C4-2B (cell line): Measurements from ENCODE around the gene KLC3.

Experiments
- H3K27ac ChIP-seq: fragments of 450-650 bp; 2 replicates; pipeline ENCODE4 v1.5.1; 2017
- ZFX ChIP-seq: fragments of 450-650 bp; IDR thresholded peaks from 2 replicates; pipeline ENCODE4 v1.6.1; 2017
- TF ChIP-seq, protein P1 (sequence below): fragments of 450-650 bp; conservative IDR thresholded peaks from 2 replicates; pipeline ENCODE4 v1.5.1; 2017; ENCODE audit warnings: mild to moderate bottlenecking

The KLC3 gene

DNA sequence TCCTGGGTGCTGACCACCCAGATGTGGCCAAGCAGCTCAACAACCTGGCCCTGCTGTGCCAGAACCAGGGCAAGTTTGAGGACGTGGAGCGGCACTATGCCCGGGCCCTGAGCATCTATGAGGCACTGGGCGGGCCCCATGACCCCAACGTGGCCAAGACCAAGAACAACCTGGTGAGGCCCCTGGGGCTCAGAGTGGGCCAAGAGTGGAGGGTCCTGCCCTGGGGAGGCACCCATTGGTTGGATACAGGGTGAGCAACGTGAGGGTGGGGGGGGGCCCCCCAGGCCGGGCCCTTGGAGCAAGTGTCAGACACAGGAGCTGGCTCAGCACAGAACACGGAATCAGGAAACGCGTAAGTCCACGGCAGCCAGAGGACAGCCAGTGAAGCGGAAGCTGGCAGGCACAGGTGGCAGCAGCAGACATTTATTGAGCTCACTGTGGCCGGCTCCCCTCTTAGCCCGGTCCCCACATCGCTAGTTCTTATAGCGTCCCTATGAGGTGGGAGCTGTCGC lies 8.9 kb downstream of the KLC3 start:
- TF ChIP-seq, protein P1, sequence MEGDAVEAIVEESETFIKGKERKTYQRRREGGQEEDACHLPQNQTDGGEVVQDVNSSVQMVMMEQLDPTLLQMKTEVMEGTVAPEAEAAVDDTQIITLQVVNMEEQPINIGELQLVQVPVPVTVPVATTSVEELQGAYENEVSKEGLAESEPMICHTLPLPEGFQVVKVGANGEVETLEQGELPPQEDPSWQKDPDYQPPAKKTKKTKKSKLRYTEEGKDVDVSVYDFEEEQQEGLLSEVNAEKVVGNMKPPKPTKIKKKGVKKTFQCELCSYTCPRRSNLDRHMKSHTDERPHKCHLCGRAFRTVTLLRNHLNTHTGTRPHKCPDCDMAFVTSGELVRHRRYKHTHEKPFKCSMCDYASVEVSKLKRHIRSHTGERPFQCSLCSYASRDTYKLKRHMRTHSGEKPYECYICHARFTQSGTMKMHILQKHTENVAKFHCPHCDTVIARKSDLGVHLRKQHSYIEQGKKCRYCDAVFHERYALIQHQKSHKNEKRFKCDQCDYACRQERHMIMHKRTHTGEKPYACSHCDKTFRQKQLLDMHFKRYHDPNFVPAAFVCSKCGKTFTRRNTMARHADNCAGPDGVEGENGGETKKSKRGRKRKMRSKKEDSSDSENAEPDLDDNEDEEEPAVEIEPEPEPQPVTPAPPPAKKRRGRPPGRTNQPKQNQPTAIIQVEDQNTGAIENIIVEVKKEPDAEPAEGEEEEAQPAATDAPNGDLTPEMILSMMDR = no peak
- no peak for TF ChIP-seq ZFX
- H3K27ac ChIP-seq = no peak overlapping the region

DNA sequence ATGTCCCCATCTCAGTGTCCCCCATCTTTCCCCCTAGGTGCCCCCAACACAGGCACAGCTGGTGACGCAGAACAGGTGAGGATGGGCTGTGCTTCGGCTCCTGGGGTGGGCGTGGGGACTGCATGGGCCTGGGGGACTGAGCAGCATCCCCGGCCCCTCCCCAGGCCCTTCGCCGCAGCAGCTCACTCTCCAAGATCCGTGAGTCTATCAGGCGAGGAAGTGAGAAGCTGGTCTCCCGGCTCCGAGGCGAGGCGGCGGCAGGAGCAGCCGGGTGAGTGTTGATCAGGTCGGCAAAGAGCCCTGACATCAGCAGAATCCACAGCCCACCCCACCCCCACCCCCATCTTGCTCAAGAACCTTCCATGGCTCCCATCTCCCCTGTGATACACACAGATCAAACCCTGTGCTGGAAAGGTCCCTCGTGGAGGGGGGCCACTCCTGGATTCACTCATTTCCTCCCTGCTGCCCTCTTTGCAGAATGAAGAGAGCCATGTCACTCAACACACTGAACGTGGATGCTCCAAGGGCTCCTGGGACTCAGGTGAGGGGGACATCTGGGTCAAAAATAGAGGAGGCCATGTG lies 10.0 kb downstream of the KLC3 start:
- TF ChIP-seq, protein P1 = no peak
- no peak overlapping the region for H3K27ac ChIP-seq

DNA sequence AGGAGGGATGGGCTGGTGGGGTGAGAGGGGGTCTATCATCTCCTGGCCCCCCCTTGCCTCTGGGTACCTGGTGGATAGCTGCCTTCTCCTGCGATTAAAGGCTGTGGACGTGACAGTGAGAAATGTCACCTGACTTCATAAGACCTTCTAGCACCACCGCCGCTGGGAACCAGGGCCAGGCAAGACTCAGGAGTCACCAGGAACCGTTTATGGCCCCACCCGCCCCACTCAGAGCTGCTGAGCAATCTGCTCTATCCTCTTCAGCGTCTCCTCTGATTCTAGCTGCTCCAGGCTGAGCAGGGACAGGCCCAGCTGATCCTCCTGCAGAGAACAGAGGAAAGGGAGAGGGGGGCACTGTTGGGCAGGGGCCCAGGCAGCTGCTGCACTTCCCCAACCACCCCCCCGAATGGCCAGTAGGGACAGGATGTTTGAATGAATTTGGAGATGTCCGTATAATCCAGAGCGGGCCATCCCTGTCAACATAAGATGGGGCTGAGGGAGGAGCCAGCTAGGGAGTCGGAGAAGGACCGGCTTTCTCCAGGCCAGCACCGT lies 10.9 kb downstream of the KLC3 start:
- TF ChIP-seq, protein P1 = no peak
- no peak for TF ChIP-seq ZFX
- no peak overlapping the region for H3K27ac ChIP-seq

DNA sequence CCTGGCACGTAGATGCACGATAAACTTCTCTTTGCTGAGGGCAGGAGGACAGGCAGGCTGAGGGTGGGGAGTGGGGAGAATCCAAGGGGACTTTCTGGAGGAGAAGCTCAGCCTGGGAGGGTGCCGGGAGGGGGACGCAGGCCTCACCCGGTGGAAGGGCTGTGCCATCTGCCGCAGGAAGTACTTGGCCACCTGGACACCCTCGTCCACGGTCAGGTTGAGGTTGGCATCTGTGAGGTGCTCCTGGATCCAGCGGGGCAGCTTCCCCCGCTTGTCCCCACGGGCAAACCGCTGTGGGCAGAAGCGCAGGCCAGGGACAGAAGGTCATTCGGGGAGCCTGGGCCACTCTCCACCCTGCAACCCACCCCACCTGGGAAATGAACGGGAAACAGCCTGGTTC lies 11.5 kb downstream of the KLC3 start:
- TF ChIP-seq, protein P1 = no peak
- TF ChIP-seq ZFX = no peak
- no peak overlapping the region for H3K27ac ChIP-seq

DNA sequence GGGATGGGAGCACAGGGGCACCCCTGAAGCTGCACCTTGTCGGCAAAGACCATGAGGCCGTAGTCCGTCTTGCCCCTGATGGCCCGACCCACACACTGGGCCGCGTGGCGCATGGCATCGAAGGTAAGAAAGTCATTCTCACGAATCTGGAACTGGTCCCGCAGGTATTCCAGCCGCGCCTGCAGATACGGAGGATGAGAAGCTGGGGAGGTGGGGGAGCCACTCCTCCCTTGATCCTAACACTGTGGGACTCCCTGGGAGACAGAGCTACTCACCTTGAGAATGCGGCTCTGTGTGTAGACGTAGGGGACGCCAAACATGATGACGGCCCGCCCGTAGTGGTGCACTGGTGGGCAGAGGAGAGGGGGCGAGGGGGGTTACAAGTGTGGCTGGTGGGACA lies 11.9 kb downstream of the KLC3 start:
- TF ChIP-seq, protein P1 = no peak
- TF ChIP-seq ZFX = no peak
- H3K27ac ChIP-seq = no peak overlapping the region

DNA sequence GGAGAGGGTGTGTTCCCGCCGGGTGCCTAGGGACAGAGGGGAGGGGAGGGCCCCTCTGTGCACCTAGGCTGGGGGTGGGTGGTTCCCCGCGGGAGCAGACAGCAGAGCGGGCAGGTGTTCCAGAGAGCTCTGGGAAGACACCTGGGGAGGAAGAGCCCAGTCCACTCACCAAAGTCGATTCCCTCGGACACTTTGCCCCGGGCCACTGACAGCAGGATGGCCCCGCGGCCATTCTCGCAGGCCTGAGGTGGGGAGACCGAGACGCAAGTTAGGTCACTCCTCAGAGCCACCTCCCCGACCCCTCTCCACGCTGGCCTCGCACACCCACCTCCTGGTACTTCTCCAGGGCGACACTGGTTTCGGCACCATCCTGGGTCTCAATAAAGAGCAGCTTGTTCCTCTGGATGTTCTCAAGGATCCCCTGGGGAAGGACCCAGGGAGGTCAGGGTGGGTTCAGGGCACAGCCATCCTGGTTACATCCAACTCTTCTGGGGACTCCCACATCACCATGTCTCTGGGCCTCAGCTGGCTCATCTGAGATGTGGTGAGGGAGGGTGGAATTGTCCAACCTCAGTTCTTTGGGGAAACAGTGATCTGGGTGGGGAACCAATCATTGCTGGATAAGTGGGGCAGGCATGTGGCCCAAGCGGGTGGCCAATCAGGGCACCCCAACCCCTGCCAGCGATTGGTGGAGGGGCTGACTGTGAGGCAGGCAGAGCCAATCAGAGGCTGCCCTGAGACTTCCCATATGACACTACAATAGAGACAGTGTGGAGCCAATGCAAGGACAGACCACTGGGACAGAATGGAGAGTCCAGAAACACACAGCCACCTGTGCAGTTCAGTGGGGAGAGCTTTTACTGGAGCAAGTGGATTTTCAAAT lies 12.6 kb downstream of the KLC3 start:
- no peak for TF ChIP-seq ZFX
- TF ChIP-seq, protein P1 = no peak

More for the DNA sequence above, 12.6 kb downstream of the KLC3 start:
- no peak overlapping the region for H3K27ac ChIP-seq
